Measurements from ENCODE around the gene GNAT1. TPM values are rescaled to one million over a fixed set of nuclear protein-coding genes. Genes with fewer than 3 reads are reported as not detected.

Gene GNAT1
- total RNA-seq, result not detected

- H3K9me3 Mint-ChIP-seq, result no peaks in the 10 kb centered on the region
- peaks cover 8% of the 10 kb centered on the region for H3K27me3 Mint-ChIP-seq (ENCODE audit: low read depth)
- H3K4me3 Mint-ChIP-seq, result no peak within 1 kb of the TSS
- no peaks in the 10 kb centered on the region for H3K36me3 Mint-ChIP-seq (ENCODE audit: insufficient read depth)
- ATAC-seq (no peak), DNase-seq (no peak)
- peaks cover 8% of the 10 kb centered on the region for H3K4me1 Mint-ChIP-seq (ENCODE audit: low read depth)
Measured at GRCh38 chr3:50190936-50191660, at the start of gene GNAT1. Gene GNAT1, plus strand, starts transcription at chr3:50191610. Its CDS starts 116 bp downstream, at chr3:50191726.

- no peak for DNase-seq
- Mint-ChIP-seq H3K36me3 (ENCODE audit: insufficient read depth) (no peaks in the 10 kb centered on the region), H3K4me3 (no peak overlapping the region), H3K4me1 (ENCODE audit: low read depth) (no peaks in the 10 kb centered on the region), H3K9me3 (no peaks in the 10 kb centered on the region), H3K27me3 (ENCODE audit: low read depth) (peaks cover 2% of the 10 kb centered on the region)
- ATAC-seq, result no peak
Measured at GRCh38 chr3:50146316-50146901, 45.0 kb upstream of the GNAT1 start.

- H3K4me3 Mint-ChIP-seq, result no peak overlapping the region
- no peaks in the 10 kb centered on the region for H3K9me3 Mint-ChIP-seq
- peaks cover 2% of the 10 kb centered on the region for H3K27me3 Mint-ChIP-seq (ENCODE audit: low read depth)
- no peaks in the 10 kb centered on the region for H3K36me3 Mint-ChIP-seq (ENCODE audit: insufficient read depth)
- no peaks in the 10 kb centered on the region for H3K4me1 Mint-ChIP-seq (ENCODE audit: low read depth)
- DNase-seq, result no peak
- ATAC-seq, result no peak
Measured at GRCh38 chr3:50147016-50147415, 44.4 kb upstream of the GNAT1 start.

GRCh38 chr3:50147447-50147846 is 44.0 kb upstream of the GNAT1 start:
- no peaks in the 10 kb centered on the region for H3K4me1 Mint-ChIP-seq (ENCODE audit: low read depth)
- DNase-seq (no peak), ATAC-seq (no peak)
- no peak overlapping the region for H3K4me3 Mint-ChIP-seq
- H3K36me3 Mint-ChIP-seq (ENCODE audit: insufficient read depth), result no peaks in the 10 kb centered on the region
- H3K27me3 Mint-ChIP-seq (ENCODE audit: low read depth), result peaks cover 2% of the 10 kb centered on the region
- no peaks in the 10 kb centered on the region for H3K9me3 Mint-ChIP-seq

- ATAC-seq (no peak), DNase-seq (no peak)
- no peaks in the 10 kb centered on the region for H3K9me3 Mint-ChIP-seq
- no peak overlapping the region for H3K4me3 Mint-ChIP-seq
- no peaks in the 10 kb centered on the region for H3K36me3 Mint-ChIP-seq (ENCODE audit: insufficient read depth)
- H3K27me3 Mint-ChIP-seq (ENCODE audit: low read depth), result peaks cover 2% of the 10 kb centered on the region
- H3K4me1 Mint-ChIP-seq (ENCODE audit: low read depth), result no peaks in the 10 kb centered on the region
Measured at GRCh38 chr3:50147861-50148260, 43.5 kb upstream of the GNAT1 start.

- Mint-ChIP-seq H3K9me3 (no peaks in the 10 kb centered on the region), H3K4me1 (ENCODE audit: low read depth) (peaks cover 3% of the 10 kb centered on the region), H3K36me3 (ENCODE audit: insufficient read depth) (no peaks in the 10 kb centered on the region), H3K27me3 (ENCODE audit: low read depth) (peaks cover 13% of the 10 kb centered on the region), H3K4me3 (no peak overlapping the region)
- DNase-seq (no peak), ATAC-seq (no peak)
Measured at GRCh38 chr3:50150404-50150750, 41.0 kb upstream of the GNAT1 start.

- no peak for ATAC-seq
- Mint-ChIP-seq H3K36me3 (ENCODE audit: insufficient read depth) (no peaks in the 10 kb centered on the region), H3K4me3 (no peak overlapping the region), H3K4me1 (ENCODE audit: low read depth) (peaks cover 8% of the 10 kb centered on the region), H3K9me3 (no peaks in the 10 kb centered on the region), H3K27me3 (ENCODE audit: low read depth) (peaks cover 18% of the 10 kb centered on the region)
- DNase-seq, result no peak
Measured at GRCh38 chr3:50150863-50151686, 40.3 kb upstream of the GNAT1 start.

GRCh38 chr3:50151728-50152127 is 39.7 kb upstream of the GNAT1 start:
- peaks cover 8% of the 10 kb centered on the region for H3K4me1 Mint-ChIP-seq (ENCODE audit: low read depth)
- no peaks in the 10 kb centered on the region for H3K9me3 Mint-ChIP-seq
- no peak overlapping the region for H3K4me3 Mint-ChIP-seq
- DNase-seq, result no peak
- no peak for ATAC-seq
- H3K36me3 Mint-ChIP-seq (ENCODE audit: insufficient read depth), result no peaks in the 10 kb centered on the region
- H3K27me3 Mint-ChIP-seq (ENCODE audit: low read depth), result peaks cover 23% of the 10 kb centered on the region

GRCh38 chr3:50153782-50154475 is 37.5 kb upstream of the GNAT1 start:
- peaks cover 32% of the 10 kb centered on the region for H3K27me3 Mint-ChIP-seq (ENCODE audit: low read depth)
- H3K36me3 Mint-ChIP-seq (ENCODE audit: insufficient read depth), result no peaks in the 10 kb centered on the region

GRCh38 chr3:50154476-50154839 is 37.0 kb upstream of the GNAT1 start:
- H3K27me3 Mint-ChIP-seq (ENCODE audit: low read depth), result peaks cover 32% of the 10 kb centered on the region
- no peaks in the 10 kb centered on the region for H3K36me3 Mint-ChIP-seq (ENCODE audit: insufficient read depth)
- H3K4me1 Mint-ChIP-seq (ENCODE audit: low read depth), result peaks cover 8% of the 10 kb centered on the region
- peak overlapping the region; percentile 77 for H3K4me3 Mint-ChIP-seq
- ATAC-seq, result peak; percentile 13 to 29
- DNase-seq, result no peak
- H3K9me3 Mint-ChIP-seq, result no peaks in the 10 kb centered on the region

More at GRCh38 chr3:50153782-50154475, 37.5 kb upstream of the GNAT1 start:
- no peak for DNase-seq
- ATAC-seq, result no peak
- no peaks in the 10 kb centered on the region for H3K9me3 Mint-ChIP-seq
- peaks cover 8% of the 10 kb centered on the region for H3K4me1 Mint-ChIP-seq (ENCODE audit: low read depth)
- peak overlapping the region; percentile 77 for H3K4me3 Mint-ChIP-seq

GRCh38 chr3:50154840-50155490 is 36.4 kb upstream of the GNAT1 start, which contains the start of gene SEMA3F:
Gene SEMA3F, plus strand, starts transcription at chr3:50155324. Its CDS starts 4,299 bp downstream, at chr3:50159623.
- DNase-seq (peak; percentile 56), ATAC-seq (peak; percentile 92 to 93)
- Mint-ChIP-seq H3K9me3 (no peaks in the 10 kb centered on the region), H3K4me3 (peak within 1 kb of the TSS; percentile 77), H3K4me1 (ENCODE audit: low read depth) (peaks cover 8% of the 10 kb centered on the region), H3K36me3 (ENCODE audit: insufficient read depth) (no peaks in the 10 kb centered on the region), H3K27me3 (ENCODE audit: low read depth) (peaks cover 32% of the 10 kb centered on the region)

GRCh38 chr3:50155491-50155878 is 35.9 kb upstream of the GNAT1 start:
- Mint-ChIP-seq H3K36me3 (ENCODE audit: insufficient read depth) (no peaks in the 10 kb centered on the region), H3K9me3 (no peaks in the 10 kb centered on the region), H3K4me1 (ENCODE audit: low read depth) (peaks cover 8% of the 10 kb centered on the region), H3K4me3 (peak overlapping the region; percentile 66), H3K27me3 (ENCODE audit: low read depth) (peaks cover 32% of the 10 kb centered on the region)
- ATAC-seq (no peak), DNase-seq (no peak)

- H3K36me3 Mint-ChIP-seq (ENCODE audit: insufficient read depth), result no peaks in the 10 kb centered on the region
- DNase-seq (no peak), ATAC-seq (no peak)
- peaks cover 32% of the 10 kb centered on the region for H3K27me3 Mint-ChIP-seq (ENCODE audit: low read depth)
- H3K4me1 Mint-ChIP-seq (ENCODE audit: low read depth), result peaks cover 8% of the 10 kb centered on the region
- peak overlapping the region; percentile 66 for H3K4me3 Mint-ChIP-seq
- no peaks in the 10 kb centered on the region for H3K9me3 Mint-ChIP-seq
Measured at GRCh38 chr3:50155891-50156290, 35.5 kb upstream of the GNAT1 start.
